Stimulated activated CD8-positive, alpha-beta memory T cell treated with anti-CD3 and anti-CD28 coated beads, Interleukin-15, amount 100 ng/mL, for 48 hours (primary cell): ENCODE results near the gene R3HDM2.

ENCODE experiments used
- DNase-seq, 2 donors: peaks; one replicate each; pipeline ENCODE4 v3.0.0-alpha.2; 2020; ENCODE audit warnings: low read depth in 2 of 2

Gene R3HDM2

GRCh38 chr12:57229046-57229633 lies 201.7 kb downstream of the R3HDM2 start:
- no peak for DNase-seq

GRCh38 chr12:57227315-57228115 lies 203.3 kb downstream of the R3HDM2 start:
- no peak for DNase-seq

- no peak for DNase-seq
These were observed 204.1 kb downstream of the R3HDM2 start for GRCh38 chr12:57226588-57227314.

- no peak for DNase-seq
These were observed 205.1 kb downstream of the R3HDM2 start for GRCh38 chr12:57225680-57226210.

GRCh38 chr12:57224973-57225679 lies 205.7 kb downstream of the R3HDM2 start:
- DNase-seq = no peak

- DNase-seq = no peak
These were observed 206.4 kb downstream of the R3HDM2 start for GRCh38 chr12:57224278-57224972.

GRCh38 chr12:57223191-57224165 lies 207.4 kb downstream of the R3HDM2 start:
- no peak for DNase-seq

GRCh38 chr12:57222286-57223190 lies 208.3 kb downstream of the R3HDM2 start:
- DNase-seq = no peak

GRCh38 chr12:57221169-57221917 lies 209.5 kb downstream of the R3HDM2 start:
- DNase-seq = no peak

GRCh38 chr12:57220770-57221168 lies 210.1 kb downstream of the R3HDM2 start:
- DNase-seq = no peak

GRCh38 chr12:57219993-57220754 lies 210.7 kb downstream of the R3HDM2 start:
- DNase-seq = no peak

- DNase-seq = no peak
These were observed 211.4 kb downstream of the R3HDM2 start for GRCh38 chr12:57219205-57219992.

GRCh38 chr12:57218030-57218853 lies 212.6 kb downstream of the R3HDM2 start:
- no peak for DNase-seq

- no peak for DNase-seq
These were observed 213.6 kb downstream of the R3HDM2 start for GRCh38 chr12:57216921-57217879.
